KOPT-K1 (cell line): ENCODE results near the gene TOMM40.
"Not testable (repeated sequence)": the region's sequence is repeated elsewhere in the genome, so short reads cannot be mapped to it uniquely, and the experiment has no call there.

ENCODE experiments used
- H3K27ac ChIP-seq: fragments of 200-600 bp; sonication (generic); 2 replicates; pipeline ENCODE4 v1.5.1; 2016; ENCODE audit warnings: antibody characterized with exemption, mild to moderate bottlenecking, low read depth, low read length; ENCODE audit not compliant: poor library complexity, severe bottlenecking
- H3K36me3 ChIP-seq: fragments of 200-600 bp; sonication (generic); 2 replicates; pipeline ENCODE4 v1.5.1; 2017; ENCODE audit warnings: antibody characterized with exemption, mild to moderate bottlenecking, low read length, moderate library complexity; ENCODE audit not compliant: insufficient read depth
- H3K9me3 ChIP-seq: fragments of 200-600 bp; sonication (generic); 2 replicates; pipeline ENCODE4 v1.5.1; 2017; ENCODE audit warnings: antibody characterized with exemption, low read length, mild to moderate bottlenecking; ENCODE audit not compliant: insufficient read depth, poor library complexity, severe bottlenecking

TOMM40 gene

DNA sequence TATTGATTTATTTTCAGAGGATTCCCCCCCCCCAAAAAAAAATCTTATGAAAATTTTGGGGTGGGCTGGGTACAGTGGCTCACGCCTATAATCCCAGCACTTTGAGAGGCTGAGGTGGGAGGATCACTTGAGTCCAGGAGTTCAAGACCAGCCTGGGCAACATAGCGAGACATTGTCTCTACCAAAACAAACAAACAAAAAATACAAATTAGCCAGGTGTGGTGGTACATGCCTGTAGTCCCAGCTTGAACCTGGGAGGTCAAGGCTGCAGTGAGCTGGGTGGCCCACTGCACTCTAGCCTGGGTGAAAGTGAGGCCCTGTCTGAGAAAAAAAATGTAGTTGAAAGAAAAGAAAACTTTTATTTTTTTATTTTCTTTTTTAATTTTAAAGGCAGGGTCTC is 27.1 kb upstream of the TOMM40 start:
- no peak overlapping the region for H3K27ac ChIP-seq
- H3K36me3 ChIP-seq = no peaks in the 10 kb centered on the region
- H3K9me3 ChIP-seq = no peaks in the 10 kb centered on the region

DNA sequence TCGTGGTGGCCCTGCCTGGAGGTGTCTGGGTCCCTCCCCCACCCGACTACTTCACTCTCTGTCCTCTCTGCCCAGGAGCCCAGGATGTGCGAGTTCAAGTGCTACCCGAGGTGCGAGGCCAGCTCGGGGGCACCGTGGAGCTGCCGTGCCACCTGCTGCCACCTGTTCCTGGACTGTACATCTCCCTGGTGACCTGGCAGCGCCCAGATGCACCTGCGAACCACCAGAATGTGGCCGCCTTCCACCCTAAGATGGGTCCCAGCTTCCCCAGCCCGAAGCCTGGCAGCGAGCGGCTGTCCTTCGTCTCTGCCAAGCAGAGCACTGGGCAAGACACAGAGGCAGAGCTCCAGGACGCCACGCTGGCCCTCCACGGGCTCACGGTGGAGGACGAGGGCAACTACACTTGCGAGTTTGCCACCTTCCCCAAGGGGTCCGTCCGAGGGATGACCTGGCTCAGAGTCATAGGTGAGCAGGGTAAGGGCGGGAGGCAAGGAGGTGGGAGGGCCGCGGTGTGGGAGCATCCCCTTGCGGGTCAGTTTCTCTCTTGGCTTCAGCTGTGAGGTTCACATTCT is 25.8 kb upstream of the TOMM40 start:
- no peaks in the 10 kb centered on the region for H3K36me3 ChIP-seq
- H3K27ac ChIP-seq = no peak overlapping the region
- no peaks in the 10 kb centered on the region for H3K9me3 ChIP-seq

- Histone ChIP-seq H3K9me3 (no peaks in the 10 kb centered on the region), H3K36me3 (no peaks in the 10 kb centered on the region), H3K27ac (no peak overlapping the region)
These were observed 24.4 kb upstream of the TOMM40 start for GRCh38 chr19:44866664-44867063.

- no peak overlapping the region for H3K27ac ChIP-seq
- no peaks in the 10 kb centered on the region for H3K9me3 ChIP-seq
- no peaks in the 10 kb centered on the region for H3K36me3 ChIP-seq
These were observed 23.5 kb upstream of the TOMM40 start for GRCh38 chr19:44867578-44867977.

DNA sequence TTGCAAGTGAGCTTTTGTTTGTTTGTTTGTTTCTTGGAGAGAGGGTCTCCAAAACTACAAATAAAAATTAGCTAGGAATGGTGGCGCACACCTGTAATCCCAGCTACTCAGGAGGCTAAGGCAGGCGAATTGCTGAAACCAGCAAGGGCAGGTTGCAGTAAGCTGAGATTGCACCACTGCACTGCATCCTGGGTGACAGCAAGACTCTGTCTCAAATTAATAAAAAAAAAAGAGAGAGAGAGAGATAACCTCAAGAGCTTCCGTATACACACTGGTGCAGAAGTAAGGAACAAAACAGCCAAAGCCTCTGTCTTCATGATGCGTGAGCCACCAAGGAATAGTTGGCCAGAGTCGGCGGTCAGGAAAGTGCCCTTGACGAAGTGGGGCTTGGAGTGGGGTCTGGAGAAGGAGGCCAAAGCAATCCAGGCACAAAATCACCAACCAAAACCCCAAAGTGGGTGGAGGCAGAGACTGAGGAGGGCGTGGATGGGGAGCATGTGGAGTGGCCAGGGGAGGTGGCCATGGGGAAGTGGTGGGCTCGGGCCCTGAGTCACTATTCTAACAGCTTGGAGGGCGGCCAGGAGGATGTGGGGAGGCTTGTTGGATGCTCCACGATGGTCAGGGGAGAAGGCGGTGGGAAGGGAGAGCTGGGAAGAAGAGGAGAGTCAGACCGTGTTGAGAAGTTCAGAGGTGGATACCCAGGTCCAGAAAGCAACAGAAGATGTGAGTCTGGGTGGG is 21.2 kb upstream of the TOMM40 start:
- no peaks in the 10 kb centered on the region for H3K36me3 ChIP-seq
- no peak overlapping the region for H3K27ac ChIP-seq
- no peaks in the 10 kb centered on the region for H3K9me3 ChIP-seq

DNA sequence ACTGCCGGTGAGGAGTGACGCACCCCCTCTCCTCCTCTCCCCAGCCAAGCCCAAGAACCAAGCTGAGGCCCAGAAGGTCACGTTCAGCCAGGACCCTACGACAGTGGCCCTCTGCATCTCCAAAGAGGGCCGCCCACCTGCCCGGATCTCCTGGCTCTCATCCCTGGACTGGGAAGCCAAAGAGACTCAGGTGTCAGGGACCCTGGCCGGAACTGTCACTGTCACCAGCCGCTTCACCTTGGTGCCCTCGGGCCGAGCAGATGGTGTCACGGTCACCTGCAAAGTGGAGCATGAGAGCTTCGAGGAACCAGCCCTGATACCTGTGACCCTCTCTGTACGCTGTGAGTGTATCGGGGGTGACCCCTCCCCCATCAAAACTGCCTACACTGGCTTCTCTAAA is 19.2 kb upstream of the TOMM40 start:
- no peaks in the 10 kb centered on the region for H3K9me3 ChIP-seq
- H3K36me3 ChIP-seq = no peaks in the 10 kb centered on the region
- H3K27ac ChIP-seq = no peak overlapping the region

DNA sequence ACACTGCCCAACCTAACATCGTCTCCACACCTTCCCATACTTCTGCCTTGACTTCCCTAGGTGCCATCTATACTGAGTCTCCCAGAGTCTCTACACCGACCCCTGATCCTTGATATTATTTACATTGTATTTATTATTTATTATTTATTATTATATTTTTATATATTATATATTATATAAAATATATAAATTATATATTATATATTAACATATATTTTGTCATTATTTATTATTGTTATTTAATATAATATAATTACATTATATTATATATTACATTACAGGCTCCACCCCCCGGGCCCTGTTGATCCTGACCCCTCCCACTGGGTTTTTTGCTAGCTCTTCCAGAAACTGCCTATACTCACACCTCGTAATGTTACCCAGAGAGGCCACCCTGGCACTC is 18.4 kb upstream of the TOMM40 start:
- no peak overlapping the region for H3K27ac ChIP-seq
- H3K9me3 ChIP-seq = no peaks in the 10 kb centered on the region
- no peaks in the 10 kb centered on the region for H3K36me3 ChIP-seq

DNA sequence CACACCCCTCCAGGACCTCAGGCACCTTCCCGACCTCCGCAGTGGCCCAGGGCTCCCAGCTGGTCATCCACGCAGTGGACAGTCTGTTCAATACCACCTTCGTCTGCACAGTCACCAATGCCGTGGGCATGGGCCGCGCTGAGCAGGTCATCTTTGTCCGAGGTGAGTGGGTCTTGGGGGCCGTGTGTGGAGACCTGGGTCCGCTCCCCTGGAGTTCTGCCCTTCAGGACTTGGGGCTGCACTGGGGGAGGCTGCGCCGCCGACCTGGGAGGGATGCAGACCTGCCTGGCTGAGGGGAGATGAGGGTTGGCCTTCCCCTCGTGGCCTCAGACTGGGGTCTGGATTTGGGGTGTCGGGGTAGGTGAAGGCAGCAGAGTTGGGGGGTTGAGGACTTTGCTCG is 16.7 kb upstream of the TOMM40 start:
- Histone ChIP-seq H3K27ac (no peak overlapping the region), H3K36me3 (no peaks in the 10 kb centered on the region), H3K9me3 (no peaks in the 10 kb centered on the region)

DNA sequence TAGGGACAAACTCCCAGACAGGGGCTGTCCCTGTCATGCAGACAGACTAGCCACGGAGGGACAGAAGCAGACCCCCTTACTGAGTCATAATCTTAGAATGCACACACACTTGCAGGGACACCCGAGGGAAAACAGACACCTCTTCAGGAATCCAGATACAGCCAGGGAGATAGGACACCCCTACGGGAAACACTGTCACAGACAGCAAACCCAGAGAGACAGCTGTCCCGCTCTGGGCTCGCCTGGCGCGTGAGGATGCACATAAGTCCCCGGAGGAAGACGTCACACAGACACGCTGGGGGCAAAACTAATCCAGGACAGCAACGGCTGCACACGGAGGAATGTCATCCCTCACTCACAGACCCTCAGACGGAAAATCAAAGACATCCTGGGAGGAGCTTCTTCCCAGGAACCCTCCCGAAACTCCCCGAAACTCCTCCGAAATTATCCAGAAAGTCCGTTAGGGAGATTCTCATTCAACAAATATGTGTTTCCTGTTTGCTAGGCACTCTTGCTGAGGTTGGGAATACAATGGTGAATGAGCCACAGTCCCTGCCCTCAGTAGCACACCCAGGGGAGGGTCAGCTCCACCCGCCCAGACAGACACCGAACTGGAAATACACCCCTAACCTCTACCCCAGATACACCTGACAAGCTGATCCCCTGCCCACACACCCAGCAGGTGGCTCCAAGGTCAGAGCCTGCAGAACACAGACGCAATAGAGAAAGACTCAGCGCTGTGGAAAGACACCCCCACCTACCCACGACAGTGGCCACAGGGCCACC is 15.2 kb upstream of the TOMM40 start:
- no peak overlapping the region for H3K27ac ChIP-seq
- no peaks in the 10 kb centered on the region for H3K36me3 ChIP-seq
- H3K9me3 ChIP-seq = no peaks in the 10 kb centered on the region

DNA sequence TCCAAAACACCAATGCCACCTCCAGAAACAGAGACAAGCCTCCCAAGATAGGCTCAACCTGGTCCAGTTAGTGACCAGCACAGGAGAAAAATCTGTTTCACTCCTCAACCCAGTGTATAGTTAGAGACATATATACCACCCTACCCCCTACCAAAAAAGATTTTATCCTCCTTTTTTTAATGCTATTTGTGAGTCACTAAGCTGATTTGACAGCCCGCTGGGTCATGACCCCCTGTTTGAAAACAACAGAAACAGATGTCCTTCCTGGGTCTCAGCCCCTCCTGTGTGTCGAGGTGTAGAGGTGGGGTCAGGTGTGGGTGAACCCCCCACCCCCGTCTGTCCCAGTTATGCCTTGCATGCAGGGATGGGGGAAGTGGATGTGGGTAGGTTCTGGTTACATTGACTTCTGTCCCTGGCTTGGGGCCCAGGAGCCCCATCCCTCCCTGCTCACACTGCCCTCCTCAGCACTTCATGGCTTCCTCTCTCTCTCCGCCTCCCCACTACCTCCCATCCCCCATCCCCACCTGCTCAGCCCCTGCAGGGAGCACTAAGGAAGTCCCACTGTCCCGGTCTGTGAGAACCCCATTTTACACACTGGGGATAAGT is 14.0 kb upstream of the TOMM40 start:
- H3K27ac ChIP-seq = no peak overlapping the region
- no peaks in the 10 kb centered on the region for H3K36me3 ChIP-seq
- no peaks in the 10 kb centered on the region for H3K9me3 ChIP-seq

DNA sequence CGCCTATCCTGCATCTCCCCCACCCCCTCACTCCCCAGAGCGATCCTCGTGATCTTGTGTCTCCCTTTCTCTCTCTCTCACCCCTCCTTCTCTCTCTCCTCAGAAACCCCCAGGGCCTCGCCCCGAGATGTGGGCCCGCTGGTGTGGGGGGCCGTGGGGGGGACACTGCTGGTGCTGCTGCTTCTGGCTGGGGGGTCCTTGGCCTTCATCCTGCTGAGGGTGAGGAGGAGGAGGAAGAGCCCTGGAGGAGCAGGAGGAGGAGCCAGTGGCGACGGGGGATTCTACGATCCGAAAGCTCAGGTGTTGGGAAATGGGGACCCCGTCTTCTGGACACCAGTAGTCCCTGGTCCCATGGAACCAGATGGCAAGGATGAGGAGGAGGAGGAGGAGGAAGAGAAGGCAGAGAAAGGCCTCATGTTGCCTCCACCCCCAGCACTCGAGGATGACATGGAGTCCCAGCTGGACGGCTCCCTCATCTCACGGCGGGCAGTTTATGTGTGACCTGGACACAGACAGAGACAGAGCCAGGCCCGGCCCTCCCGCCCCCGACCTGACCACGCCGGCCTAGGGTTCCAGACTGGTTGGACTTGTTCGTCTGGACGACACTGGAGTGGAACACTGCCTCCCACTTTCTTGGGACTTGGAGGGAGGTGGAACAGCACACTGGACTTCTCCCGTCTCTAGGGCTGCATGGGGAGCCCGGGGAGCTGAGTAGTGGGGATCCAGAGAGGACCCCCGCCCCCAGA is 12.8 kb upstream of the TOMM40 start:
- Histone ChIP-seq H3K36me3 (no peaks in the 10 kb centered on the region), H3K27ac (no peak overlapping the region)

DNA sequence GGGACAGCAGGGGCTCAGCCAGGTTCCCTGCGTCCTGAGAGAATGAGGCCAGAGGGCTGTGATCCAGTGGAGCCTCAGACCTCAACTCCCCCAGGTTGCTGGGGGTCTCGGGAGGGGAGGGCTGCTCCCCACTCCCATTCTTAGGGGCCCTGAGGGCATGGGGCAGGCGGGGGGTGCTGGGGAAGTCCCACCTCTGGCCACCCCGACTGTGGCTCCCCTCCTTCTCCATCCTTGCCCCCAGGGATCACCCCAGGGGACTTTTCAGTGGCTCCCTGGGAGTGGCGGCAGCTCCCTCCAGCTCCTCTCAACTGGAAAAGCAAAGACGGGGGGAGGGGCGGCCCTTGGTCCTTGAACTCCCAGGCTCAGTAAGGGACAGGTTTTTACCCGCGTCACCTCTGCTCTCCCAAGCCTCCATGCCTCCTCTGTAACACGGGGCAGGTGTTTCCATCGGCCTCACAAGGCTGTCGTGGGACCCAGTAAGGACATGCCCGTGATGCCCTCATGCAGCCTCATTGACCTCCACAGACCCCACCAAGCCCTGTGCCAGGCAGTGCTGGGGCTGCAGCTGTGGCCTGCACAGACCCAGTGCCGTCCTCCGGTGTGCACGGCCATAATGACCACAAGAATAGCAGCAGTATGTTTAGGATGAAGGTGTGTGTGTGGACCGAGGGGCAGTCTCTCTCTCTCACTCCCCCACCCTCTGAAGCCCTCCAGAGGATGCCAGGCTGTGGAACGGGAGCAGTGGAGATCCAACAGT is 11.6 kb upstream of the TOMM40 start:
- no peaks in the 10 kb centered on the region for H3K36me3 ChIP-seq
- no peaks in the 10 kb centered on the region for H3K9me3 ChIP-seq
- no peak overlapping the region for H3K27ac ChIP-seq

More for the DNA sequence above, 12.8 kb upstream of the TOMM40 start:
- no peaks in the 10 kb centered on the region for H3K9me3 ChIP-seq

GRCh38 chr19:44882063-44882462 is 9.0 kb upstream of the TOMM40 start:
- H3K9me3 ChIP-seq = no peaks in the 10 kb centered on the region
- no peaks in the 10 kb centered on the region for H3K36me3 ChIP-seq
- H3K27ac ChIP-seq = no peak overlapping the region

- not testable (repeated sequence) for H3K27ac ChIP-seq, H3K36me3 ChIP-seq, H3K9me3 ChIP-seq
These were observed 8.2 kb upstream of the TOMM40 start for GRCh38 chr19:44882619-44883397.
